Inferior parietal cortex (tissue), 1 donor: ENCODE results near the gene LRRC59.
"Not testable (repeated sequence)": the region's sequence is repeated elsewhere in the genome, so short reads cannot be mapped to it uniquely, and the experiment has no call there.

Experiments used
- DNase-seq: peaks from one replicate; pipeline ENCODE4 v3.0.0-alpha.2; 2016; ENCODE audit errors: extremely low spot score

The LRRC59 gene

DNA sequence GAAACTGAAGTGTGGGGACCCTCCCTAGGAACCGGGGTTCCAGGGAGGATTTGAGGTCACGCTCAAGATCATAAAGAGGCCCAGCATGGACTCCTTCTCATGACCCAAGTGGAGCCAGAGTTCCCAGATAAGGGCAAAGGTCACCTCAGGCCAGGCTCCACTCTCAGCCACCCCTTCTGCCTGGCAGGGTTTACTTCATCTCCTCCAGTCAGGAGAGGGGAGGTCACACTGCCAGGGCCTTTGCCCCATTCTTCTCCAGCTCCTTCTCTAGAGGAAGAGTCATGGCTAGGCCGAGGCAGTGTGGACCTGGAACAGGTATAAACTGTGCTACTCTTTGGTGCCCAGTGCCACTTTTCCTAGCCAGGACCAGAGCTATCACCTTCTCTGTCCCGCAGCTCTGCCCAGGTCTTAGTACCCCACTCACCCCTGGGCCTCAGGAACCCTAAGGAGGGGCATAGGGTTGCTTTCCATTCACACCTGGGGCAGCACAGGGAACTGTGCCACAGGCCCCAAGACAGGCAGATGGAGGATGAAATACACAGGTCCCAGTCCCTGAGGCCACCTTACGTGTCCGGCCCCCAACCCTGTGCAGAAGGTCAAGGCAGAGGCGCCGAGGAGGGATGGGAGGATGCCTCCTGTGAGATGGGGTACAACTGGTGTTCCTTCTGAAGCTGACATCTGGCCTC, 27.8 kb upstream of the LRRC59 start:
- no peak for DNase-seq

DNA sequence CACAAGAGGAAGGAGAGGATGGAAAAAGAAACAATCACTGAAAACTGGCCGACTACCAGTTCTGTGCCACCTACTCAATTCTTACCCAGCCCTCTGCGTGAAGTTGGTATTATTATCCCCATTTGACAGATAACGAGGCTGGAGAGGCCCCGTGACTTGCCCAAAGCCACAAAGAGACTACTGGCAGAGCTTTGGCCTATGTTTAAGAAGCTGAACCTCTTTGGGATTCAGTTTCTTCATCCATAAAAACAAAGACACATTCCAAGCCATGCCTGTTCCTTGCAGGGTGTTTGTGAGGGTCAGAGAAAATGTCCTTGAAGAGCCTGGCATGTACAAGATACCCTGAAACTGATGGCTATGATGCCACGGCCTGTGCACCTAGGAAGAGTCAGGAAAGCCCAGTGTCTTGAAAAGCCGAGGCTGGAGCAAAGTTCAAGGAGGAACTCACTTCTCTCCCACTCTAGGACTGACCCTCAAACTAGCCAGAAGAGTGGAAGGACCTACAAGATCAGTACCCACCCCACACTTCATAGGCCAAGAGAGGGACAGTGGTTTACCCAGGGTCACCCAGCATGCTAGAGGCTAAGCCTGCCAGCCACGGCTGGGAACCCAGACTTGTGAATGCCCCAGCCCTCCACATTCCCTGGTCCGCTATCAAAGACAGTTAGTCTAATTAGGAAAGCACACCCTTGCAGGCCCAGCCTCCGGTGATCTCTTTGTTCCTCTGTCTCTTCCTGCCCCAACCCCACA, 27.1 kb upstream of the LRRC59 start:
- DNase-seq, result no peak

DNA sequence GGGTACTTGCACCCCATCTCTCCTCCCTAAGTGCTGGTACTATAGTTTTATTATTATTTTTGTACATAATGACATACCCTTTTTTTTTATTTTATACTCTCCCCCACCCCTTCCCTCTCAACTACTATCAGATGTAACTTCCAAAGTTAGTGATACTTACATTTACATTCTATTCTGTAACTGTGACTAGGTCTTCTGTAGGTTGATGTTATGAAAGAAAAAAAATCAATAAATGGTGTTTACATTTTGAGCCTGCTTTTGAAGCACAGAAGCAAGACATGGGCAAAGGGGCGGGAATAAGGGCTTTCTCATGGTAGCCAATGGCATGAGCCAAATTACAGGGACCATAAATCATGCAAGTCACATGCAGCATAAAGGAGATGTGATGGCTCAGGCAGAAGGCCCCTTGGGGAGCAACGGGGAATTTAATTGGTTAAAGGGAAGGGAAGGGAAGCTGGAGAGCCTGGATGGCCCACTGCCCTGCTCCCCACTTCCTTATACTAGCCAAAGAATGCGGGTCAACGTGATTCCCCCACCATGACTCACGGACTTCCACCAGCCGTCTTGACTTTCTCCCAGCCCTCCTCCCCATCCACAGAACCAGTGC, 26.3 kb upstream of the LRRC59 start:
- DNase-seq, result no peak

DNA sequence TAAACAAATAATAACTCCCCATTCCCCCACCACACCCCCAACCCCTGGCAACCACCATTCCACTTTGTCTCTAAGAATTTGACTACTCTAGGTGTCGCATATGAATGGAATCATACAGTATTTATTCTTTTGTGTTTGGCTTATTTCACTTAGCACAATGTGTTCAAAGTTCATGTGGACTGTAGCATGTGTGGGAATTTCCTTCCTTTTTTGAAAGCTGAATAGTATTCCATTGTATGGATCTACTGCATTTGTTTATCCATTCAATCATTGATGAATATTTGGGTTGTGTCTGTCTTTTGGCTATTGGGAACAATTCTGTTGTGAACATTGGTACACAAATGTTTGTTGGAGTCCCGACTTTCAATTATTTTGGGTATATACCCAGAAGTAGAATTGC, 25.4 kb upstream of the LRRC59 start:
- no peak for DNase-seq

DNA sequence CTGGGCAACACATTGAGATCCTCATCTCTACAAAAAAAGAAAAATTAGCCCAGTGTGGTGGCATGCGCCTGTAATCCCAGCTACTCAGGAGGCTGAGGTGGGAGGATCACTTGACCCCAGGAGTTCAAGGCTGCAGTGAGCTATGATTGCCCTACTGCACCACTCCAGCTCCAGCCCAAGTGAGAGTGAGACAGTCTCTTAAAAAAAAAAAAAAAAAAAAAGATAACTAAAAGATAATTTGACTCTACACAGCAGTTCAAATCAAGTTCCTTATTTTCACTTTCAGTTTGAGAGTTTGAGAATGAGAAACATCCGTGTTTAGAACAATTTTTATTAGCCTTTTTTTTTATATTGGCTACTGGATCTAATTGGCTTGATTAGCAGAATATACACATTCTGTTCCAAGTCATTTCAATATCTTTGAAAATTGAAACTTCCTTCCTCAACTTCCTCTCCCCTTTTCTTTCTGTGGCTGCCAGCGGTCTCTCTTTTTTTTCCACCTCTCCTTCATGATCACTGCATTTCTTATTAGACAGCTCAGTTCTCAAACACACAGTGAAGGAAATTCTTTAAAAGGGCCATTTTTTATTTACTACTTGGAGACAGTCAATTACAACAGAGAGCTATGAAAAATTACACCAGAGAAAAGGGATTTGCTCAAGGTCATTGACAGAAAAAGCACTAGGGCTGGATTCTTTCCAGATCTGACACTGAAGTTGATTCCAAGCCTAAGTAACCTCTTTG, 24.2 kb upstream of the LRRC59 start:
- DNase-seq, result no peak

DNA sequence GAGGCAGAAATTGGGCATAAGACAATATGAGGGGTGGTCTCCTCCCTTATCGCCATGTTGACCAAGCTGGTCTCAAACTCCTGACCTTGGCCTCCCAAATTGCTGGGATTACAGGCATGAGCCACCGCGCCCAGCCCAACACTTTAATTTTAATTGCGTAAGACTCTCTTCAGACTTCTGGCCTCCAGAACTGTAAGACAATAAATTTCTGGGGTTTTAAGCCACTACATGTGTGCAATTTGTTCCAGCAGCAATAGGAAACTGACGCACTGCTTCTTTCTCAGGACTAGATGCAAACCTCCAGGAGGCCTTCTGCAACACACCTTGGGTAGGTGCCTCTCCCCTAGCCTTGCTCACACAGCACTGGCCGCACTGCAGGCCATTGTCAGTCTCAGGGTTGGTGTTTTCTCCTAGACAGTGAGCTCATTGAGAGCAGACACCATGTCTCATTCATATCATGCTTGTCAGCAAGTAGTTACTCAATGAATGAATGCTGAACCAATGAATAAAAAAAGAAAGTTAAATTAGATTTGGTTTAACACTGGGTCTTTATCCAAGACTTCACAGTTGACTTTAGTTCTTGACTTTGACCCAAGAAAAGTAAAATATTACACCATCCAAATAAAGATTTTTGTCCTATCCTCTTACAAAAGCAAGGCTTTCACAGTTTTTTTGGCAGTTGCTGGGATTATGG, 23.2 kb upstream of the LRRC59 start:
- no peak for DNase-seq

DNA sequence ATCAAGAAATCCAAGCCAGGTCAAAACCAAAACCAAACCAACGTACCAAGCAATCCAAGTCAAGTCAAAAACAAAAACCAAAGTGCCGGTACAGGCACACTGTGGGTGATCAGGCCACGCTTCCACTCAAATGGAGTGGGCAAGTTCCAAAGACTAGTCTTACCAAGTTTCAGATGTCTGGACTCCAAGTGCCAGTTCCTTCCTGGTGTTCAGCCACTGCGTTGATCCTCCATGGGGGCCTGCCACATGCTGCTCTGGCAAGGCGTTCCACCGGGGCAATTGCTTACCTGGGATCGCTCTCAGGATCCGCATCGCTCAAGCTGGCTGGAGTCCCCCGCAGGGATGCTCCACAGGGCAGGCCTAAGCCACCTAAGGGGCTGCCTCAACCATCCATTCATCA, 22.3 kb upstream of the LRRC59 start:
- not testable (repeated sequence) for DNase-seq

DNA sequence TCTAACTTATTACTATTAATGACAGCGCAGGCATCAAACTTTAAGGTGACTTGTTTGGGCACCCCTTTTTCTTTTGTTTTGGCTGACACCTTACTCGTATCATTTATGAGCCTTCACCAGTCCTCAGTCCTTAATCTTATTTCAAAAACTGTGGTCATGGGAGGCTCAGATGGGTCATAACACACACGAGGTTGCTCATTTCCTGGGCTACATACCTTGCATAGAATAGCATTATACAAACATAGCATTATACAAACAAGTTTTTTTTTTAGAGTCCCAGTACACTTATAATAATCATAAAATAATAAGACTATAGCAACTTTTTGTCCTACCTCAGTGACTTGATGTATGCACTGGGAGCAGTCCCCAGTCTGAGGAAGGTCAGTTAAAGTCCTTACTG, 17.5 kb upstream of the LRRC59 start:
- DNase-seq, result no peak

DNA sequence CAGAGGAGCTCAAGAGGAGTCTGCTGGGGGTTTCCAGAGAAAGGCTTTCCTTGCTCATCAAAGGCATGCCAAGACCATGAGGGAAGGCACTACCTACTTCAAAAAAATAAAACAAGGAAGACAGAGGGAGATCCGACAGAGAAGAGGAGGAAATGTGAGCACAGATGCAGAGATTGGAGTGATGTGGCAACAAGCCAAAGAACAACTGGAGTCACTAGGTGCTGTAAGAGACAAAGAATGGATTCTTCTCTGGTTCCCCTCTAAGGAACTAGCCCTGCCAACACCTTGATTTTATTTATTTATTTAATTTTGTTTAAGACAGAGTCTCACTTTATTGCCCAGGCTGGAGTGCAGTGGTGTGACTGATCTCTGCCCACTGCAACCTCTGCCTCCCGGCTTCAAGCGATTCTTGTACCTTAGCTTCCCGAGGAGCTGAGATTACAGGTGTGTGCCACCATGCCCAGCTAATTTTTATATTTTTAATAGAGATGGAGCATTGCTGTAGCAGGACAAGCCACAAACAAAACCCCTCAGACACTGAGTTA, 14.9 kb upstream of the LRRC59 start:
- no peak for DNase-seq

DNA sequence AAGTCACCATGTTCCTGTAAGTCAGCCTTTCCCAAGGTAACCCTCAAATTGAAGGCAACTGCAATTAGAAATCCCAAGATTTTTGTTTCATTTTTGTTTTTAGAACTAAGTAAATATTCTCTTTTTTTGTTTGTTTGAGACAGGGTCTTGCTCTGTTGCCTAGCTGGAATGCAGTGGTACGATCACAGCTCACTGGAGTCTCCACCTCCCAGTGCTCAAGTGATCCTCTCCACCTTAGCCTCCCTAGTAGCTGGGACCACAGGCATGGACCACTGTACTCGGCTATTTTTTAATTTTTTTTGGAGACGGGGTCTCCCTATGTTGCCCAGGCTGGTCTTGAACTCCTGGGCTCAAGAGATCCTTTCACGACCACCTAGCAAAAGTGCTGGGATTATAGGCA, 10.6 kb upstream of the LRRC59 start:
- DNase-seq, result no peak

DNA sequence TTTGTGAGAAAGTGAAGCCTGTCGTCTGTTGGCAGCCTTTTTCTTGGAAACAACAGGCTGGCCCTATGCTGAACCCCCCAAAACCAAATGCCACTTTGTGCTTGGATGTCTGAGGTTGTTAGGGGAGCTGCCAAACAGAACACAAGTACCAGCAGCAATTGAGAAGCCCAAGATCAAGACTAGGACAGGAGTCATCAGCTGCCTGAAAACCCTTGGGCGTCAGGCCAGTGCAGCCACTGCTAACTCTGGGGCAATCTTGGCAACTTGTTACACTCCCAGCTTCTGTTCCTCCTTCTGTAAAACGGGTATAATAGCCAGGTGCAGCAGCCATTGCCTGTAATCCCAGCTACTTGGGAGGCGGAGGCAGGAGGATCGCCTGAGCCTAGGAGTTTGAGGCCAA, 9.3 kb upstream of the LRRC59 start:
- DNase-seq, result no peak

DNA sequence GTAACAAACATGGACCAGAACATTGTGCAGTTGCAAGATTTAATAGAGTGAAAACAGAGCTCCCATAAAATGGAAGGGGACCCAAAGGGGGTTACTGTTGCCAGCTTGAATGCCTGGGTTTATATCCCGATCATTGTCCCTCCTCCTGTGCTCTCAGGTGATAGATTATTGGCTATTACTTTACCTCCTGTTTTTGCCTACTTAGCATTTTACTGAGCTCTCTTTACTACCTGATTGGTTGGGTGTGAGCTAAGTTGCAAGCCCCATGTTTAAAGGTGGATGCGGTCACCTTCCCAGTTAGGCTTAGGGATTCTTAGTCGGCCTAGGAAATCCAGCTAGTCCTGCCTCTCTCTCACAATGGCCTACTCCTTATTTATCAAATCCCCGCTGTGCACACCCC, 8.0 kb upstream of the LRRC59 start:
- DNase-seq, result not testable (repeated sequence)

DNA sequence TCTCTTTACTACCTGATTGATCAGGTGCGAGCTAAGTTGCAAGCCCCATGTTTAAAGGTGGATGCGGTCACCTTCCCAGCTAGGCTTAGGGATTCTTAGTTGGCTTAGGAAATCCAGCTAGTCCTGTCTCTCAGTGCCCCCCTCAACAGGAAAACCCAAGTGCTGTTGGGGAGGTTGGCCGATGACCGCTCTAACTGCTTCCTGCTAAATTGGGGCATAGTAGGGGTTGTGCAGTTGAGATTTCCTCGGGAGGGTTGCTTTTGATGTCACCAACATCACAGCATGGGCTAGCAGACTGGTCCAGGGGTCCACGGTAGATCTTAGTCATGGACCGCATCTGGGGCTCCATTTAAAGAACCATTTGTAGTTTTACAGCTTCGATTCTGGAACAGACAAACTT, 2.3 kb upstream of the LRRC59 start:
- not testable (repeated sequence) for DNase-seq

DNA sequence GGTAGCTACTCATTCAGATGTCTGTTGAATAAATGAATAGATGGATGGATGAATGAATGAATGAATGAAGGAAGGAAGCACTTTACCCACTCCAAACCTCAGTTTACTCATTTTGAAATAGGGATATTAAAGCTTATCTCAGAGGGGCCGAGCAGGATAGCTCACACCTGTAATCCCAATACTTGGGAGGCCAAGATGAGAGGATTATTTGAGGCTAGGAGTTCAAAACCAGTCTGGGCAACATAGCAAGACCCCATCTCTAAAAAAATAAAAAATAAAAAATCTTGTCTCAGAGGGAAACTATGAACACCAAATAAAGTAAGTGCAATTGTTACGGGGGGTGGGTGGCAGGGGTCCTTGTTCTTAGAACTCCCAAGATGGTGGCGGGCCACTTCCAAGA, 1.3 kb upstream of the LRRC59 start:
- not testable (repeated sequence) for DNase-seq

DNA sequence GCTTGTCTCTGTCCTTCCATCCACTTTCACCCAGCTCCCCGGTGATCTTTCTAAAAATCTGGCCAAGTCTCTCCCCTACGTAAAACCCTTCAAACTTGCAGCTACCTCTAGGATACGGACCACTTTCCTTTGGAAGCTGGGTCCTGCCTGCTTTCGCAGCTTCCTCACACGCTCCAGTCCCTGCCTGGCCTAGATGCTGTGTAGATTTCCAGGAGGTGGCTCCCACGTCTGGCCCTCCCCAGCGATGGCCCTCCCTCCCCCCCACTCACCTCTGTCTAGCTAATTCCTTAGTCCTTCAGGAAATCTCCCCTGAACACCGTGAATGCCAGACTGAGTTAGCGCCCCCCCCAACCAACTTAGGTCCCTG, 579 bp upstream of the LRRC59 start:
- DNase-seq, result no peak

DNA sequence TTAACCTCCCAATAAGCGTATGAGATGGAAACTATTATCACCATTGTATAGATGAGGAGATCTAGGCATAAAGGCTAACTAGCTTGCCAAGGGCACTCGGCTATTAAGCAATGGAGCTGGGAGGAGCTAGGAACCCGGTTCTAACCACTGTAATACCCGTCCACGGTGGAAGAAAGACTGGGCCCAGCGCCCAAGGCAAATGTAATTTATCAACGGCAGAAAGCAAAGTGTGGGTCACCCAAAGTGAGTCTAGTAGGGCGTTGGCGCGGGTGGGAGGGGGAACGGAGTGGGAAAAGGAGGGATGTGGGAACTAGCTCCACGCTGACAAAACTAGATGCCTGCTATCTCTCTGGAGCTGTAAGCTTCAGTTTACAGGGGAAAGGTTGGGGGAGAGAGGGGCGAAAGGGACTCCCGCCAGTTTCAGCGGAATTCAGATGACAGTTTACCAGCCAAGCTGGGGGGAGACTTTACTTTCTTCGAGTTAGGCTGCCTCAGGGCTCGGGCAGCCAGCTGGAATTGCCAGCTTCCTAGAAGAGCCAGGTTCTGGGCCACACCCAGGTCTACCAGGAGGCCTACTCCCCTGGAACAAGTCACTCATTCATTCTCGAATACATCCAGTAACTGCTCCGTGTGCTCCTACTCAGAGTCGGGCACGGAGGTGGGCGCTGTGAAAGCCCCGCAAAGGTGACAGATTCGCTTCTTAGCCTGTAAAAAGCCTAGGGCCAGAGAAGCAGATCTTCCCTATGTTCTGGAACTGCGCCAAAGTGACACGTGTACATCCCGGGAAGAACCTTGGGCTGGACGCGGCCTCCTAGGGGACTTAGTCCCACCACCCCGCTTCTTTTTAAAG, 837 bp downstream of the LRRC59 start:
- DNase-seq, result peak; percentile 14

DNA sequence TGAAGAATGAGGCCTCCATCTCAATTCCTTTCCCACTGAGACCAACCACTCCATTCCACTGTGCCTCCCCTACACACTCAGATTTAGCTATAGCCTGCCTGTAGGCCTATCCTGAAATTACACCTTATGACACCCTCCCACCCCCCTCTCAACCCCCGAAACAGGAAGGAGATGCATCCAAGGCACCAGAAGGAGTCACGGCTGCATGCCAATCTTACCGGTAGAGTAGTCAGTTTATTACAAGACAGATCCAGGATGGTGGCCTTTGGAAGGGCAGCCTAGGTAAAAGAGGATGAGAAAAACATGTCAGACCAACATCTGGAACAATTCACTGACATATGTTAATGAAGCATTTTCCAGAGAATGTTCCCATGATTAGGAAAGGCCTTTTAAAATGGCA, 2.6 kb downstream of the LRRC59 start:
- DNase-seq, result no peak

DNA sequence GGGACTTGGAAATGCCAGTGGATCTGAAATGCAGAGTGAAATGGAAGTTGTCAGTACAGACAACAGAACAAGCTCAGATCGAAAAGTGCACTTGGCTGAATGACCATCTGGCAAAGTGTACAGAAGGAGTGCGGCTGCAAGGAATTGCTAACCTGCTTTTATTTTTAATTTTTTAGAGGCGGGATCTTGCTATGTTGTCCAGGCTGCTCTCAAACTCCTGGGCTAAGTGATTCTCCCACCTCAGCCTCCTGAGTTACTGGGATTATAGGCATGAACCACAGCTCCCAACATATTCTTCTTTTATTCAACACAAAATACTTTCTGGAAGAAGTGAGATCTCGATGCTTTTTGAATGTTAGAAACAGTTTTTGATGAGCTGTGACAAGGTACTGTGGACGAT, 3.6 kb downstream of the LRRC59 start:
- no peak for DNase-seq

DNA sequence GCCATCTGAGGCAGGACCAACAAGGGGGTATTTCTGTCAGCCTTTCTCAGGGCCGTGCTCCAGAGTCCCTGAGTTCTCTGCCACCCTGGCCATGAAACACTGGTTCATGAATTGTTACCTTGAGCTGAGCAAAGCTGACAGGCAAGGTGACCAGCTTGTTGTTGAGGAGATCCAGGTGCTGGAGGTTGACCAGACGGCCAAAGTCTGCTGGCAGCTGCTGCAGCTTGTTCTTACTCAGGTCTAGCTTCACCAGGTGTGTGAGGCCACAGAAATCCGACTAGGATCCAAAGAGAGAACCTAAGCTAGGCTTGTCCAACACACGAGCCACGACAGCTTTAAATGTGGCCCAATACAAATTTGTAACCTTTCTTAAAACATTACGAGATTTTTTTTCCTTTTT, 4.7 kb downstream of the LRRC59 start:
- DNase-seq, result no peak

DNA sequence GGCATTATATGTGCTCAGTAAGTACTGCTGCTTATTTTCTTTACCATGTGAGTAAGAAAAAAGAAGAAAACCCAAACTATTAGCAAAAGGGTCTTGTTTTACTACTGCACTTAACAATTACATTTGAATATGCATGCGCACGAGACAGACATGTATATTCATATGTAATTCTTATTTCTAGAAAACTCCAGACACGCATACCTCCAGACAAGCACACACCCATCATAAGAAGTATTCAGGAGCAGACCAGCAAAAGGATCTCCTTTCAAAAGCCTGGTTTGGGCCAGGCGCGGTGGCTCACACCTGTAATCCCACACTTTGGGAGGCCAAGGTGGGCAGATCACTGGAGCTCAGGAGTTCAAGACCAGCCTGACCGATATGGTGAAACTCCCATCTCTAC, 7.8 kb downstream of the LRRC59 start:
- DNase-seq, result no peak

DNA sequence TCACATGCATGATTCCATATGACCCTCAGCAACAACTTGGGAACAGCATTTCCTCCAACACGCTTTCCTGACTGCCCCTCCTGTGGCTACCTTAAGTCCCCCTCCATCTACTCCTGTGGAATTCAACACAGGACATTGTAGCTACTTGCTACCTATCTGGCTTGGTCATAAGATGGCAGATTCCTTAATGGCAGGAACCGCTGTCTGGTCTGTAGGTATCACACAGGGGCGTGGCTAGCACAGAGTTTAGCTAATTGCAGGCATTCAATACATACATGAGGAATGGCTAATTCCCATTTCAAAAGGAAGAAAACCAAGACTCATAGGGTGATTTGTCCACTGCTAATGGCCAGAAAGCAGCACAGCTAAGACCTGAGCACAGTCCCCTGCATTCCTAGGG, 8.6 kb downstream of the LRRC59 start:
- no peak for DNase-seq
